ENCODE results near the gene RIOK3.
A peak's percentile ranks its signal among the peaks of the same experiment; 100 is the strongest.

- TF ChIP-seq MAX (IDR thresholded peaks at IDR 0.05; ENCODE audit: low read depth, low read length) (peak; percentile 93), CTCF (IDR thresholded peaks at IDR 0.05 in 2 of 3, conservative IDR thresholded peaks at IDR 0.05 in 1 of 3; ENCODE audit: control insufficient read depth in 2 of 3, extremely low read depth in 1 of 3, insufficient read depth in 1 of 3, low read depth in 3 of 3, low read length in 3 of 3) (peak; percentile 20 to 38 (median 37); a peak in 5 of 6 replicates), SUZ12 (IDR thresholded peaks at IDR 0.05; ENCODE audit: unreplicated experiment) (no peak), EZH2 (IDR thresholded peaks at IDR 0.05; ENCODE audit: borderline replicate concordance, control insufficient read depth, low read depth, low read length) (no peak)
Measured at GRCh38 chr18:23503038-23503962, 50.2 kb downstream of the RIOK3 start, which contains the start of gene RMC1.

Data from GM12878 (cell line).